ENCODE results near the gene KNSTRN.

DNA sequence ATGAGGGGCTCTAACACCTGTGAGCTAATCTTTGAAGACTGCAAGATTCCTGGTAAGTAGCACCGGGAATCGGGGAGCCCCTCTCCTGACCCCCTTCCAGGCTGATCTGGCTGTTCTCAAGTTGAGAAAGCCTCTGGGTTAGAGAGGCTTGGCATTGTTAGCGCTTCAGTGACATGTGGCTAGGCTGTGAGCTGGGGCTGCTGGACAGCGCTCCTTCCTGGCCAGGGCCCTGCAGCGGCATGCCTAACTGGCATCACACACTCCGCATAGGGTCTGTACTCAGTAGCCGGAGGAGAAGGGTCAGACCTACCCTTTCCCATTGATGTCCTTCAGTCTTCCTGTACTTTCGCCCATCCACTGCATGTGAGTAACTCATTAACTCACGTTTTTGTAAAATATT is 30.5 kb downstream of the KNSTRN start:
- TF ChIP-seq POLR2AphosphoS5 (IDR thresholded peaks at IDR 0.05; ENCODE audit: borderline replicate concordance, low read depth, low read length) (no peak), EZH2 (IDR thresholded peaks at IDR 0.05) (no peak)

All from SK-N-MC (cell line).